GM19328 (cell line): ENCODE measurements around the gene SLC2A5.

Experiments
- ATAC-seq: cut with Tn5 transposase; IDR thresholded peaks from one replicate; pipeline ENCODE4 v1.9.1; 2021; ENCODE audit warnings: mild to moderate bottlenecking, moderate library complexity; ENCODE audit not compliant: unreplicated experiment

The SLC2A5 gene

GRCh38 chr1:9062846-9063245 is 6.6 kb downstream of the SLC2A5 start:
- ATAC-seq: no peak

DNA sequence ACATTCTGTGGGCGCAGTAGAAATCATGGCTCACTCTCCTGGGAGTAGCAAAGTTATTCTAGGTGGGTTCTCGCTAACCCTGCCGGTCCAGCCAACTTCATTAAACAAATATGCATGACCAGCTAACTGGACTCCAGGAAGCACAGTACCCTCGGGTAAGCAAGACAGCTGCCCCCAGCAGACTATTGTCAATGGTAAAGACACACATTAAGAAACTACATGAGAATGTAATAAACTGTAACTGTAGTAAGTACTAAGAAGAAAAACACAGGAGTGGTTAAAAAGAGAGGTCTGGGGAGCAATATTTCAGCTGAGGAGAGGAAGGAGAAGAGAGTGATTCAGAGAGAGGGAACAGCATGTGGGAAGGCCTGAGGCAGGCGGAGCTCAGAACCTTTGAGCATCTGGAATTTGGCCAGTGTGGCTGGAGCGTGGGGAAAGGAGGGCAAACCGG is 7.4 kb downstream of the SLC2A5 start:
- ATAC-seq: no peak

DNA sequence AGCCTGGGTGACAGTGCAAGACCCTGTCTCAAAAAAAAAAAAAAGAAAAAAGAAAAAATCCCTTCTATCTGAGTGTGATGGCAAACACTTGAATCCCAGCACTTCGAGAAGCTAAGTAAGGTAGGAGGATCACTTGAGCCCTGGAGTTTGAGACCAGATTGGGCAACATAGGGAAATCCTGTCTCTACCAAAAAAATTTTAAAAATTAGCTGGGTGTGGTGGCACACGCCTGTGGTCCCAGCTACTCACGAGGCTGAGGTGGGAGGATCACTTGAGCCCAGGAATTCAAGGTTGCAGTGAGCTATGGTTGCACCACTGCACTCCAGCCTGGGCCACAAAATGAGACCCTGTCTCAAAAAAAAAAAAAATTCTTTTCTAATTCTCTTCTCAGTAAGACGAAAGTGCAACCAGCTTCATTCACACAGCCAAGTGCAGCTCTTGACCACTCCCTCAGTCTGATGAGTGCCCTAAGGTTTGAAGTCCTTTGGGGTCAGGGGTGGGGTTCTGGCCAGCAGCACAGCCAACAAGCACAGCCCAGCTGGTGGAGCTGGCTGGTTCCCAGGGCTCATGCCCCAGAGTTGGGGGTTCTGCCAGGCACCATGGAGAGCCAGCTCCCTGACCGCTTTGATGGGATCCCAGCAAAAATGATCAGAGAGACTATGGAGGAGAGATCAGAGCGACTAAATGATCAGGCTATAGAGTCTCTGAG is 8.0 kb downstream of the SLC2A5 start:
- no peak for ATAC-seq

DNA sequence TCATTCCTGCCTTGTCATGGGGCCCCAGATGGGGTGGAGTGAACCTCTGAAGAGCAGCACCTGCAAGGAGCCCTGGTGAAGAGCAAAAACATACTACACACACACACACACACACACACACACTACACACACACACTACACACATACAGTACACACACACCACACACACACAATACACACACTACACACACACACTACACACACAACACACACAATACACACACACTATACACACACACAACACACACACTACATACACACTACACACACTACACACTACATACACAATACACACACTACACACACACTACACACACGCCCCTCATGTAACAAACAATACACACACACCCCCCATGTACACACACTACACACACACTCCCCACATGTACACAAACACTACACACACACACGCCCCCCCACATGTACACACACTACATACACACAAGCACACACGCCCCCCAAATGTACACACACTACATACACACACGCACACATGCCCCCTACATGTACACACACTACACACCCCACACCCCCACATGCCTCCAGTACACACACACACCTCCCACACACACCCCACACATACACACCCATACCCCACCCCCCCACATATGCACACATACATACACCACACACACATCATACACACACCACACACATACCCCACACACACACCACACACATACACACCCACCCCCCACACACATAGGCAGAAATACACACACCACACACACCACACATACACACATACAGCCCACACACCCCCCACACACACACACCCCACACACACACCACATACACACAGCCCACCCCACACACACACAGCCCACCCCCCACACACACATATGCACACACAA is 9.3 kb downstream of the SLC2A5 start:
- no peak for ATAC-seq

- no peak for ATAC-seq
Measured at GRCh38 chr1:9058465-9058864, 11.0 kb downstream of the SLC2A5 start.

DNA sequence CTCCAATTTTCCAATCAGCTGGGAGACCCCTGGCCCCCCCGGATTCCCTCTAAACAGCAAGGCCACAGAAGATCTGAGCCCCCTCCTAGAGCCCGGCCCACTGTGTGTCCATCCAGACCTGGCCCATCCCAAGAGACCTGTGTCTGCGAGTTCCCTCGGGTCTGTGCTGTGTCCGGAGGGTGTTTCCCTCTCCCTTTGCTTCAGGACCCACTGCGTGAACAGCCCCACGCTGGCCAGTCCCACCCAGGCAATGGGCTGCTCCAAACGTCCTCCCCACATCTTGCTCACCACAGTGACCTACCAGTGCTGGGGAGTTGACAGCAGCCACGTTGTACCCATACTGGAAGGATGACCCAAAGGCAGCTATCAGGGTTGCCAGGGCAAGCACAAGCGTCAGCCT is 11.6 kb downstream of the SLC2A5 start:
- no peak for ATAC-seq

DNA sequence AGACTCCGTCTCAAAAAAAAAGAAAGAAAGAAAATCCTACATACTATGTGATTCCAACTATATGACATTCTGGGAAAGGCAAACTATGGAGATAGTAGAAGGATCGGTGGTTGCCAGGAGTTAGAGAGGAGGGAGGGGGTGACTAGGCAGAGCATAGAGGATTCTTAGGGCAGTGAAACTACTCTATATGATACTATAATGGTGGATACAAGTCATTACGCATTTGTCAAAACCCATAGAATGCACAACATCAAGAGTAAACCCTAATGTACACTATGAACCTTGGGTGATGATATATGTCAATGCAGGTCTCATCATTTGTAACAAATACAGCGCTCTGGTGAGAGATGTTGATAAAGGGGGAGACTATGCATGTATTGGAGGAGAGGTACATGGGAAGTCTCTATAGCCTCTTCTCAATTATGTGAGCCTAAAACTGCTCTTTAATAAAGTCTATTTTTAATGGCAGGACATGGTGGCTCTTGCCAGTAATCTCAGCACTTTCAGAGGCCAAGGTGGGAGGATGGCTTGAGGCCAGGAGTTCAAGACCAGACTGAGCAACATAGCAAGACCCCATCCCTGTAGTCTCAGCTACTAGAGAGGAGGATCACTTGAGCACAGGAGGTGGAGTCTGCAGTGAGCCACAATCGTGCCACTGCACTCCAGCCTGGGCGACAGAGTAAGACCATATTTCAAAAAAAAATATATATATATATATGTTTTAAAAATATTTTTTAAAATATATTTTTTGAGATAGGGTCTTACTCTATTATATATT is 17.0 kb downstream of the SLC2A5 start:
- no peak for ATAC-seq

- no peak for ATAC-seq
Measured at GRCh38 chr1:9051379-9051778, 18.1 kb downstream of the SLC2A5 start.

DNA sequence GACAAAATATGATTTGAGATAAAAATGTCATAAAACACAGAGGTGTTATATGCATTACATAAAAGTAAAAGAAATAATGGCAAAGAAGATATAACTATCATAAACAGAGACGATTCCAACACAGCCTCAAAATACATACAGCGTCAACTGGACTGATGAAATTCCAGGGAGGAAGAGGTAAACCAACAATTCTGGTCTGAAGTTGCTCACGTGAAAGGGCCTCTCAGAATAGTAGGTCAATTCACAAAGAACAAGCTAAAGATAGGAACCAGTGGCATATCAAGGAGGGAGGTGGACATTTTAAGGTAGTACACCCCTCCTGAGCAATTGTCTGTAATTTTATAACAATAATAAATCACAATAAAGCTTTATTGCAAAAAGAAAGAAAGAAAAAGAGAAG is 18.6 kb downstream of the SLC2A5 start:
- no peak for ATAC-seq

DNA sequence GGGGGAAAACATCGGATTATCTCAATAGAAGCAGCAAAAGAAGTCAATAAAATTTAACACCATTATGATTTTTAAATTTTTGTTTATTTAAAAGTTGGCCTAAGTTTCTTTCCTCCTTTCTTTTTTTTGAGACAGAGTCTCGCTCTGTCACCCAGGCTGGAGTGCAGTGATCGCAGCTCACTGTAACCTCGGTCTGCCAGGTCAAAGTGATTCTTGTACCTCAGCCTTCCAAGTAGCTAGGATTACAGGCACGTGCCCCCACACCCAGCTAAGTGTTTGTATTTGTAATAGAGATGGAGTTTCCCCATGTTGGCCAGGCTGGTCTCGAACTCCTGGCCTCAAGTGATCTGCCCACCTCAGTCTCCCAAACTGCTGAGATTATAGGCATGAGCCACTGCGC is 20.9 kb downstream of the SLC2A5 start:
- no peak for ATAC-seq

DNA sequence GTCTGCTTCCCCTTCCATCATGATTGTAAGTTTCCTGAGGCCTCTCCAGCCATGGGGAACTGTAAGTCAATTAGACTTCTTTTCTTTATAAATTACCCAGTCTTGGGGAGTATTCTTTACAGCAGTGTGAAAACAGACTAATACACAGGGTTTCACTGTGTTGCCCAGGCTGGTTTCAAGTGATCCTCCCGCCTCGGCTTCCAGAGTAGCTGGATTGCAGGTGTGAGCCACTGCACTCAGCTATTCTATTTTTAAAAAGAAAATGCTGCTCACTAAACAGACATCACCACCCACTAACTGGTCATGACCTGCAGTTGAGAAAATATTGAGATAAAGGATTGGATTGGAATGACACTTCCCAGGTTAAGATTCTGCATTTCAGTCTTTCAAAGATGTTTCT is 22.4 kb downstream of the SLC2A5 start:
- no peak for ATAC-seq

DNA sequence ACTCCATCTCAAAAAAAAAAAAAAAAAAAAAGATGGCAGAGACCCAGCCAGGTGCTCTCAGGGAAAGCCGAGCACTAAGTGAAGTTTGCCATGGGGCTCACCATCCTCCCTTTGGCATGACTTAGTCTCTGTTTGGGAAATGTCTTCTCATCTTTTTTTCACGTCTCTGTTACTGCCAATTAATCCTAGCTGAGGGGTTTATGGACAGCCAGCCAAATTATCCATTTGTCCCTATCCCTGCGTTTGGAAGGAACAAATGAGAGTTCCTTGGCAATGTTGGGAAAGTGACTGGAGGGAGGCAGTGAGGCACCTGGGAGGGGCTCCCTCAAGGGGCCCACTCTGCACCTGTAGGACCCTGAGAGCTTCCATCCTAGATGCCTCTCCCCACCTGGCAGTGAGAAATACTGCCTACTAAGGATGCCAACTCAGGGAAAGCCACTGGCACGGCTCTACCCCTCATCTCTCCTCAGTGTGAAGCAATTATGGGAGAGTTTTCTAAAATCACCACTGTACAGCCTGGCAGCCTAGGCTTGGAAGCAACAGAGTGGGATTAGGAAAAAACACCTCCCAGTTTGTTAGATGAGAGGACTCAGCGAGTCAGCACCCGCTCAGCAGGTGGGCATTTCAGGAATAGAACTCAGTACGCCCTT is 23.4 kb downstream of the SLC2A5 start:
- no peak for ATAC-seq

DNA sequence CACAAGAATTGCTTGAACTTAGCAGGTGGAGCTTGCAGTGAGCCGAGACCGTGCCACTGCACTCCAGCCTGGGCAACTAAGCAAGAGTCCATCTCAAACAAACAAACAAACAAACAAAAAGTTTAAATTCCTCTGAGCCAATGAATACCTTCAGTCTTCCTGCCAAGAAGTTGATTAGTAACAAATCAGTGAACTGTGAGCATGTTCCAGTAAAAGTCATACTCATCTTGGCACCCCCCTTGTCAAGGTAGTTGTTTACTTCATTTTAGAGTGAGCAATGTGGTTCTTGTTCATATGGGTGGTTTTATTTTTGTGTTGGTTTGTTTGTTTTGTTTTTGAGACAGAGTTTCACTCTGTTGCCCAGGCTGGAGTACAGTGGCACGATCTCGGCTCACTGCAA is 25.2 kb downstream of the SLC2A5 start:
- ATAC-seq: no peak

GRCh38 chr1:9042272-9042671 is 27.2 kb downstream of the SLC2A5 start:
- no peak for ATAC-seq

DNA sequence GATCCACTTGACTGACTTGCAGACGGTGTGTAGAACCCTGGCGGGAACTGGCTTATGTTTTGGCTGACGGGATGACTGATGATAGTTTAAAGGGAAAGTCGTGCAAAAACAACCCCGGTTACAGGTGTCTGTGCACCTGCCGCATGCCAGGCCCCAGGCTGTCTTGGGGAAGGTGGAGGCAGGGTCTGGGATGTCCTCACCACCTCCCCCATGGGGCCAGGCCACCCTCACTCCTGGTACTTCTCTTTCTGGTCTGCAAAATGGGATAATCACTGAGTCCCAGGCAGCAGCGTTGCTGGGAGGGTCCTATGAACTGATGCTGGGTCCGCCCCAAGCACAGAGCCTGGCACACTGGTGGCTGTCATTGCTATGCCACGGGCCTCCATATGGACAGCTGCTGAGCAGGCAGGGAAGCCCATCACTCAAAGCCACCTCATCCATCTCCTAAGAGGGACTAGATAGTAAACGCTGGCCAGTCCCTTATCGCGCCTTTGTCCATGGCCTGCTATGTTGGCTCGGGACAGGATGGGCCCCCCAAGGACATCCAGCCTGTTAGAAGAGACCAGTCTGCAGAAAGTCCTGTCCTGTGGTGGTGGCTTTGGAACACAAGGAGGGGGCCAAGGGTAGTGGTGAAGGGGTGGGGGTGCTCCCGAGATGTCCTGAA is 28.2 kb downstream of the SLC2A5 start:
- no peak for ATAC-seq

- no peak for ATAC-seq
Measured at GRCh38 chr1:9040659-9041030, 28.8 kb downstream of the SLC2A5 start.

GRCh38 chr1:9039761-9040658 is 29.4 kb downstream of the SLC2A5 start:
- ATAC-seq: no peak

- ATAC-seq: no peak
Measured at GRCh38 chr1:9038881-9039760, 30.3 kb downstream of the SLC2A5 start.

- no peak for ATAC-seq
Measured at GRCh38 chr1:9038338-9038650, 31.1 kb downstream of the SLC2A5 start.
